Right cardiac atrium (tissue), 5 donors: ENCODE data around the gene RSPRY1. TPM values are rescaled to one million over a fixed set of nuclear protein-coding genes. Genes with fewer than 3 reads are reported as not detected.
"Not testable (repeated sequence)": the region's sequence is repeated elsewhere in the genome, so short reads cannot be mapped to it uniquely, and the experiment has no call there.

ENCODE experiments used
- ATAC-seq, 2 donors: fragments of 200-7000 bp; cut with Tn5 transposase; one replicate each; pipeline versions ENCODE4 v1.8.0 to v1.9.1; 2020; ENCODE audit warnings: moderate library complexity in 2 of 2, mild to moderate bottlenecking in 1 of 2
- DNase-seq, 3 donors: peaks; one replicate each; pipeline ENCODE4 v3.0.0-alpha.2; 2020
- H3K27ac ChIP-seq: one replicate; pipeline ENCODE4 v1.5.1; 2013; ENCODE audit warnings: mild to moderate bottlenecking, low read length, control low read depth, moderate library complexity
- H3K27me3 ChIP-seq: one replicate; pipeline ENCODE4 v1.6.1; 2013; ENCODE audit not compliant: control insufficient read depth, insufficient read depth
- H3K4me1 ChIP-seq: one replicate; pipeline ENCODE4 v1.6.1; 2013; ENCODE audit warnings: low read length; ENCODE audit not compliant: control insufficient read depth, insufficient read depth
- H3K4me3 ChIP-seq: one replicate; pipeline ENCODE4 v1.5.1; 2013; ENCODE audit warnings: low read length, control low read depth
- H3K9me3 ChIP-seq: one replicate; pipeline ENCODE4 v1.6.1; 2013; ENCODE audit warnings: low read length; ENCODE audit not compliant: control insufficient read depth
- WGBS: extraction: QIAGEN DNeasy Blood & Tissue Kit; methylation state at CpG from one replicate; pipeline ENCODE4 v1.1.7; 2013; 5-methylcytosine and 5-hydroxymethylcytosine counted together
- intact Hi-C, 4 donors: fragments of 100-400 bp; cut with DNase I; formaldehyde crosslinking; loops; one replicate each; pipeline versions ENCODE4 v1.11.0 to v1.14.0; 2022 to 2023
- polyA plus RNA-seq: library from polyadenylated mRNA; stranded (reverse); fragments of 200-250 nt; gene quantifications from one replicate; pipeline ENCODE4 v1.2.3, GENCODE V29; 2013
- total RNA-seq, 4 donors: library from RNA; stranded (reverse); fragmentation: NEBNext Ultra II Directional; extraction: Animal tissue kit (Norgen Biotek cat#: 25700); gene quantifications; one replicate each; pipeline ENCODE4 v1.2.1, GENCODE V29; 2021
- donor health status: healthy with polysubstance abuse.
- donor health status: DM: no; HTN: yes; CAD: no.
- donor health status: DM: no; HTN: no; CAD: no.
- donor health status: DM: no; HTN: yes; CAD: no; lungs with severe emphysema.
- donor health status: DM: yes; HTN: yes; CAD: no.

RSPRY1 gene
- total and polyA plus RNA-seq, 5 donors = 7.3 to 21.1 (median 15.5) TPM

DNA sequence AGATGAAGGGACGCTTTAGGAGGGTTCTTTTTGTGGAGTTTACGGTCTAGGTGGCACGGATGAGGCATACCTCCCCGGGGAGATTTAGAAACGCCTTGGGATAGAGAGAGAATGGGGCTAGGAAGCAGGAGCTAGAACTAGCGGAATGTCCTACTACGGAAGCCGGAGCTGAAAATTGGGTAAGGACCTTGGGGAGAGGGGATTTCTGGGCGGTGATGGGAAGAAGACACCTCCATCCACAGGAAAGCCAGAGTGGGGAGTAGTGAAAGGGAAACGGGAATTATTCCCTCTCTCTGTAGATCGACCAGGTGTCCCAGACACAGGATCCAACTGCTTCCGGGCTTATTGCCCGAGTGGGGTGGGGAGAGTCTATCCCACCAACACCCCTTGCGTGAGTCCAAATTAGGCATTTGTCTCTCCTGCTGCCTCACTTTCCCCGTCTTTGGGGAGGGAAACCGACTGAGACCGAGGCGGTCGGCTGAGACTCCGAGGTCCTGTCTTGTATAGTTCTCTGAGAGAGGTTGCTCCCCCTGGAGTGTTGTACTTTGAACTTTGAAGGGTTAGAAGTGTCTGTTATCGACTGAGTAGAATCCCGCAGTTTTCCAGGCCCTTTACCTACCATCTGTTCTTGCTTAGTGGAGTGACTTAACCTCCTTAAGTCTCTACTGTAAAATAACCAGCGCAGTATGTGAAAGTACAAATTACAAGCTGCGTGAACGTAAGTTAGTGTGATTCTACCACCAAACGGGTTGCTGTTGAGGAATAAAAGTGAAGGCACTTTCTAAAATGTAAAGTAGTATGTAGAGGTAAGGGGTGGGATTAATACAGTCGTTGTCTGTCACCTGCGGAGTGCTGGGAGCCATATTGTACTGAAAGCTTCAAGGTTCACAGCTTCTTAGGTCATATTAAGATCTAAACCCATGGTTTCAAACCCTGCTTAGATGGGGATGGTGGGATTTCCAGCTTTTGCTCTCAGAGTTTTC, 1.0 kb downstream of the RSPRY1 start:
- DNase-seq (peak in 1 of 3 donors; percentile 61), ATAC-seq (peak in 1 of 2 donors; percentile 0)
- peak overlapping the region; percentile 87 for H3K4me3 ChIP-seq
- no peaks in the 10 kb centered on the region for H3K27me3 ChIP-seq
- peak overlapping the region; percentile 94 for H3K27ac ChIP-seq
- 2% methylated on average over 28 of the region's 28 CpGs for WGBS
- no peaks in the 10 kb centered on the region for H3K9me3 ChIP-seq
- intact Hi-C loops = no loop called here
- peaks cover 2% of the 10 kb centered on the region for H3K4me1 ChIP-seq

DNA sequence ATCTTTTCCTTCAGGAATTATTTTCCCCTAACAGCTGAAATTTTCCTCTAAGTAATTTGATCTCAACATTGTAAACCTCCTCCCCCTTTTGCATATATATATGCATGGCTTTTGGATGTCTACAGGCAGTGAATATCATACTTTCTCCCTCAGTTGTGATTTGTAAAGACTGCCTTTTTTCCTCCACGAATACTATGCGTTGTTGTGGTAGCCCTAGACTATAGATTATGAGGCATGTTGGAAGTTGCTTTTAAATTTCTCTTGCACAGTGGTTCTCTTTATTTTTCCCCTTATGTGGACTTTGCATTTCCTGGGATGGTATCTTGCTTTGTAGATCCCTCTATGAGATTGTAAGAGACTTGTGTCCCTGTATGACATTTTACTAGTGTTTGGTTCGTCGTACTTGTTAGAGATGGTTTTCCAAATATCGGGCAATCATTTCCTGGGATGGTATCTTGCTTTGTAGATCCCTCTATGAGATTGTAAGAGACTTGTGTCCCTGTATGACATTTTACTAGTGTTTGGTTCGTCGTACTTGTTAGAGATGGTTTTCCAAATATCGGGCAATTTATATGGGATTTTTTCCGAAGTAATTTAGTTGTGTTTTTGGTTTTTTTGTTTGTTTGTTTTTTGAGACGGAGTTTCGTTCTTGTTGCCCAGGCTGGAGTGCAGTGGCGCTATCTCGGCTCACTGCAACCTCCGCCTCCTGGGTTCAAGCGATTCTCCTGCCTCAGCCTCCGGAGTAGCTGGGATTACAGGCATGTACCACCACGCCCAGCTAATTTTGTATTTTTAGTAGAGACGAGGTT, 2.0 kb downstream of the RSPRY1 start:
- H3K27ac ChIP-seq, DNase-seq, ATAC-seq, H3K27me3 ChIP-seq, intact Hi-C loops, H3K9me3 ChIP-seq, H3K4me1 ChIP-seq: not testable (repeated sequence)
- 78% methylated on average over 18 of the region's 18 CpGs for WGBS
- H3K4me3 ChIP-seq = peak overlapping the region; percentile 87

DNA sequence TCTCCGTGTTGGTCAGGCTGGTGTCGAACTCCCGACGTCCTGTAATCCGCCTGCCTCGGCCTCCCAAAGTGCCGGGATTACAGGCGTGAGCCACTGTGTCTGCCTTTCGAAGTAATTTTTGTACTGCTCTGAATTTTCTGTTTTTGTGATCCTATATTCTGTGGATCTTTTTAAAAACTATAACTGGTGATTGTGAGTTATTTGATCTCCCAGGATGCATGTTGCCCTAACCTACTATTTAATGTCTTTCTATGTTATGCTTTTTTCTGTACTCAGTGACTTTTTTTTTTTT, 2.5 kb downstream of the RSPRY1 start:
- Histone ChIP-seq H3K9me3 (no peaks in the 10 kb centered on the region), H3K27me3 (no peaks in the 10 kb centered on the region), H3K4me1 (peaks cover 2% of the 10 kb centered on the region), H3K27ac (no peak overlapping the region), H3K4me3 (no peak overlapping the region)
- 95% methylated on average over 9 of the region's 9 CpGs for WGBS
- intact Hi-C loops = no loop called here
- no peak for ATAC-seq
- DNase-seq = no peak

DNA sequence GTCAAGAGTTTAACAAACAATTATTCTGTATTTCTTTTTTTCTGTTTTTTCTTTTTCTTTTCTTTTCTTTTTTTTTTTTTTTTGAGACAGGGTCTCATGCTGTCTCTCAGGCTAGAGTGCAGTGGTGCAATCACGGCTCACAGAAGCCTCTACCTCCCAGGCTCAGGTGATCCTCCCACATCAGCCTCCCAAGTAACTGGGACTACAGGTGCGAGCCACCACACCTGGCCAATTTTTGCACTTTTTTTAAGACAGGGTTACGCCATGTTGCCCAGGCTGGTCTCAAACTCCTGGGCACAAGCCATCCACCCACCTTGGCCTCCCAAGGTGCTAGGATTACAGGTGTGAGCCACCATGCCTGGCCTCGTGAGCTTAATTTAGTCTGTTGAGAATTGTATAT, 3.4 kb downstream of the RSPRY1 start:
- H3K4me1 ChIP-seq, H3K27ac ChIP-seq, ATAC-seq, H3K27me3 ChIP-seq, H3K9me3 ChIP-seq, H3K4me3 ChIP-seq, DNase-seq, intact Hi-C loops: not testable (repeated sequence)
- WGBS = over 99% methylated on average over 4 of the region's 4 CpGs

DNA sequence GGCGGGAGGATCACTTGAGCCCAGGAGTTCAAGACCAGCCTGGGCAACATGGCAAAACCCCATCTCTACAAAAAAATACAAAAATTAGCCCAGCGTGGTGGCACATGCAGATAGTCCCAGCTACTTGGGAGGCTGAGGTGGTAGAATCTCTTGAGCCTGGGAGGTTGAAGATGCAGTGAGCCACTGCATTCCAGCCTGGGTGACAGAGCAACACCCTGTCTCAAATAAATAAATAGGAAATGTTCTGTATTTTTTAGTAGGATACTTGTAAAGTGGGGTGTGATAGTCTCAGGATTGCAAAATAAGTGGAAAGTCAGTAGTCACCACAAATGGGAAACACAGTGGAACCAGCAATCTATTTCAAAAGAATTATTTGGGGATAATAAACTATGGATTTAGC, 4.0 kb downstream of the RSPRY1 start:
- WGBS = 96% methylated on average over 2 of the region's 2 CpGs
- H3K4me1 ChIP-seq = no peaks in the 10 kb centered on the region
- DNase-seq = no peak
- H3K27ac ChIP-seq = no peak overlapping the region
- H3K9me3 ChIP-seq = no peaks in the 10 kb centered on the region
- no peak overlapping the region for H3K4me3 ChIP-seq
- H3K27me3 ChIP-seq = no peaks in the 10 kb centered on the region
- intact Hi-C loops = no loop called here
- no peak for ATAC-seq

DNA sequence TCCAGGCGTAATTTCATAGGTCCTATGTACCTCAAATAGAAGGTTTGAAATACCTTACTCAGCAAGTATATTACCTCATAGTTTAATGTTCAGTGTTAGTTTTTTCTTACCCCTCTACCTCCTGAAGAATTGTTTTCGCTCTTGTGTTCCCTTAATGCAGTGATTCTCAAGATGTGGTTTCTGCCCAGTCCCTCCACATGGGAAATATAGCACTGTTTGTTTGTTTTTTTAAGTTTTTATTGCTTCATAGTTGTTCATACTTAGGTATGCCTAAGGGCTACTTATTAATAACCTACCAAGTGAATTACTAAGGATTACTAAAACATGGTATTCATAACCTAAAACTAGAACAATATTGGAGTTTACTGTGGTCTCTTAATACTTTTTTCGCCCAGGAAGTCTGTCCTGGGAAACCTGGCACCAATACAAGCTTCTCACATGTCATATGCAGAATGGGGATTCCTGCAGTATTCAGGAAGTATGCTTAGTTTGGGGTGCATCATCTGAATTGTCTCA, 5.0 kb downstream of the RSPRY1 start:
- WGBS = 73% methylated on average over 3 of the region's 3 CpGs
- no peak for DNase-seq
- Histone ChIP-seq H3K4me1 (no peaks in the 10 kb centered on the region), H3K27me3 (no peaks in the 10 kb centered on the region), H3K27ac (no peak overlapping the region), H3K9me3 (no peaks in the 10 kb centered on the region), H3K4me3 (no peak overlapping the region)
- intact Hi-C loops = no loop called here
- ATAC-seq = no peak

DNA sequence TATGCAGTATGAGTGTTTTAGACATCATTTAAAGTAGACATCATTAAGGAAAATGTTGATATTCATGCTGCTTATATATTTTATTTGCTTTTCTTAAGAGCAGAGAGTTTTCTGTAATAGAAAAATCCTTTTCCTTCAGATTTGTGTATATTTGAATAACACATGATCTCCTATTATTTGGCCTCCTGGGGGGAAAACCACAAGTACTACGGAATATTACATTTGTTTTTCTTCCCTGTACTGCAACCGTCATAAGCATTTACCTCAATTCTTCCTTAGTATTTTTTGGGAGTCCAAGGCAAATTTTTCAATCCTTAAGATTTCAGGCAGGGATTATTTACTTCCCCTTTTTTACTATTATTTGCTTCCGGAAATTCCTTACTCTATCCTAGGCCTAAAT, 6.0 kb downstream of the RSPRY1 start:
- no peak for DNase-seq
- ATAC-seq = no peak
- WGBS = 85% methylated on average over 3 of the region's 3 CpGs
- H3K4me3 ChIP-seq = no peak overlapping the region
- no peaks in the 10 kb centered on the region for H3K27me3 ChIP-seq
- no peaks in the 10 kb centered on the region for H3K4me1 ChIP-seq
- intact Hi-C loops = no loop called here
- H3K27ac ChIP-seq = no peak overlapping the region
- H3K9me3 ChIP-seq = no peaks in the 10 kb centered on the region

DNA sequence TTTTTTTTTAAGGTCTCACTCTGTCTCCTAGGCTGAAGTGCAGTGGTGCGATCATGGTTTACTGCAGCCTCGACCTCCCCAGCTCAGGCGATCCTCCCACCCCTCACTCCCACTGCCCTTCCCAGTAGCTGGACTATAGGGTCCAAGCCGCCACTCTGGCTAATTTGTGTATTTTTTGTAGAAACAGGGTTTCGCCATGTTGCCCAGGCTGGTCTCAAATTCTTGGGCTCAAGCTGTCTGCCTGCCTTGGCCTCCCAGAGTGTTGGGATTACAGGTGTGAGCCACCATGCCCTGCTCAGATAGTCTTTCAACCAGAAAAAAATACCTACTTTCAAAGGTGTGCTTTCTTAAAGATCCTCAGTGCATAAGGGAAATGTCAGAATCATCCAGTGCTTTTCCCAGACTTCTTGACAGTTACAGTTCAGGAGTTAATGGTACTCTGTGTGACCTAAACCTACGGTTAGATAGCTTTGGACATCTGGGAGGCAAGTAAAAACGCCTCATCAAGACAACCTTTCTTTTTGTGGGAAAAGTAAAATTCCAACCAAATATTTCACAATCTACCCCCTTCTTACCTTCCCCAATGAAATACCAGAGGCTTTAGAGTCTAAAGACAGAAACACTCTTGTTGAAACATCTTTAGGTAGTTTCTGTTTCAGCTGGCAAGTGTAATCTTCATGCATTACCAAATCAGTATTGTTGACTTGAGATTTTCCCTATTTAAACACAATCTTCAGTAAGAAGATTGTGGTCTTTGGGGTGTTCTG, 6.8 kb downstream of the RSPRY1 start:
- no peaks in the 10 kb centered on the region for H3K4me1 ChIP-seq

DNA sequence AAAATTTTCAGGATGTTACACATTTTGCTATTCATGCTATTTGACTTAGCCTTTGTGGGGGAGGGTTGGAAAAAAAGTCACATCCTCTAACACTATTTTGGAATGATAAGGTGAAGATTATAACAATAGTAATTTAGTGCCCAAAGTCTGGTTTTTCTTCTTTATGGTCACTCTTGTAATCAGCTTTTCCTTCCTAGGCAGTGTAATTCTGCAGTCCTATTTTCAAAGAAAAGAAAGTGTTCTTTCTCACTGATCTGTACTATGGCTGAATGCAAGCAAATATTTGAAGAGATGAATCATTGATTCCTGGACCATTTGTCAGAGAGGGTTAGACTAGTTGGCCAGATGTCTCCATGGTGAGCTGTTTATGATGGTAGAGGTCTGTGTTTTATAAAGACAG, 8.4 kb downstream of the RSPRY1 start:
- Histone ChIP-seq H3K27me3 (no peaks in the 10 kb centered on the region), H3K4me3 (no peak overlapping the region), H3K4me1 (no peaks in the 10 kb centered on the region), H3K9me3 (no peaks in the 10 kb centered on the region), H3K27ac (no peak overlapping the region)
- ATAC-seq (peak in 1 of 2 donors; percentile 85), DNase-seq (no peak)
- intact Hi-C loops = no loop called here

More for the DNA sequence above, 6.8 kb downstream of the RSPRY1 start:
- no peaks in the 10 kb centered on the region for H3K9me3 ChIP-seq
- 84% methylated on average over 7 of the region's 7 CpGs for WGBS
- ATAC-seq (no peak), DNase-seq (no peak)
- no peaks in the 10 kb centered on the region for H3K27me3 ChIP-seq
- no peak overlapping the region for H3K27ac ChIP-seq
- H3K4me3 ChIP-seq = no peak overlapping the region
- intact Hi-C loops = no loop called here

DNA sequence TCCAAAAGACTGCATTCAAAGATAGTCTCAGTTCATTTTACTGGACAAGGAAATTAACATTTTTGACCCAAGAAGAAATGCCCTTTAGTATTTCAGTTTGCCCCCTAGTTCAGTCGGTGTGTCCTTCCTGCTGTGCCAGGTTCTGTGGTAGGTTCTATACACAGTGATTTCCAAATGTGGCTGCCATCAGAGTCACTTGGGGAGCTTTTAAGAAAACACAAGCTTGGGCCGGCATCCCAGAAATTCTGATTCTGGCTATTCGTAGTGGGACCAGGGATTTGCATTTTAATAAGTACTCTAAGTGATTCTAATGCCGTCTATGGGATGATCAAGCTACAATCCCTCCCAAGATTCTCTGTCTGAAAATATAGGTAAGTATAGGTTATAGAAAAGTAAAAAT, 10.2 kb downstream of the RSPRY1 start:
- DNase-seq = no peak
- 50% methylated on average over 4 of the region's 4 CpGs for WGBS
- no peak overlapping the region for H3K27ac ChIP-seq
- no peak overlapping the region for H3K4me3 ChIP-seq
- intact Hi-C loops = no loop called here
- no peaks in the 10 kb centered on the region for H3K9me3 ChIP-seq
- no peaks in the 10 kb centered on the region for H3K4me1 ChIP-seq
- no peaks in the 10 kb centered on the region for H3K27me3 ChIP-seq
- no peak for ATAC-seq
